ENCODE measurements around the gene ACOT2. TPM values are rescaled to one million over a fixed set of nuclear protein-coding genes. Genes with fewer than 3 reads are reported as not detected.

Gene ACOT2
- total RNA-seq (2014; rRNA removed; shearing (Covaris generic)): 20.0 and 20.6 TPM in 2 replicates

GRCh38 chr14:73569185-73569958, at the start of gene ACOT2:
TSS of gene ACOT2 (plus strand) at chr14:73569213. CDS start at chr14:73569241, 28 bp downstream.

GRCh38 chr14:73591690-73592449, 22.9 kb downstream of the ACOT2 start, which contains the start of gene ACOT4:
TSS of gene ACOT4 (plus strand) at chr14:73591873. CDS start at chr14:73591960, 87 bp downstream.

GRCh38 chr14:73612339-73613045, 43.5 kb downstream of the ACOT2 start, which contains the start of gene ACOT6:
TSS of gene ACOT6 (plus strand) at chr14:73612517. CDS start at chr14:73612572, 55 bp downstream.

Other genes with a start within 250 kb of the ACOT2 start
- 13.1 and 14.2 TPM in 2 replicates for gene NUMB, start 110.7 kb upstream of the ACOT2 start, total RNA-seq (2014; rRNA removed; shearing (Covaris generic))
- gene RIOX1, start 78.3 kb upstream of the ACOT2 start, total RNA-seq (2014; rRNA removed; shearing (Covaris generic)): 18.6 and 18.7 TPM in 2 replicates
- gene ACOT1, start 32.1 kb upstream of the ACOT2 start, total RNA-seq (2014; rRNA removed; shearing (Covaris generic)): 0.74 and 2.1 TPM in 2 replicates
- gene HEATR4, start 10.3 kb upstream of the ACOT2 start, total RNA-seq (2014; rRNA removed; shearing (Covaris generic)): not detected in 2 replicates
- not detected in 2 replicates for gene ACOT4, start 22.7 kb downstream of the ACOT2 start, total RNA-seq (2014; rRNA removed; shearing (Covaris generic))
- not detected in 2 replicates for gene ACOT6, start 43.3 kb downstream of the ACOT2 start, total RNA-seq (2014; rRNA removed; shearing (Covaris generic))
- gene DNAL1, start 75.8 kb downstream of the ACOT2 start, total RNA-seq (2014; rRNA removed; shearing (Covaris generic)): 2.7 and 5.4 TPM in 2 replicates
- gene PNMA1, start 145.2 kb downstream of the ACOT2 start, total RNA-seq (2014; rRNA removed; shearing (Covaris generic)): 4.9 and 5.0 TPM in 2 replicates